Measurements from ENCODE around the gene ARHGAP19. TPM values are rescaled to one million over a fixed set of nuclear protein-coding genes. Genes with fewer than 3 reads are reported as not detected.
A peak's percentile ranks its signal among the peaks of the same experiment; 100 is the strongest.

ARHGAP19 gene
- polyA plus RNA-seq, 1 of the 3 experiments (the other 2 are of a cell fraction), result 3.8 TPM

DNA sequence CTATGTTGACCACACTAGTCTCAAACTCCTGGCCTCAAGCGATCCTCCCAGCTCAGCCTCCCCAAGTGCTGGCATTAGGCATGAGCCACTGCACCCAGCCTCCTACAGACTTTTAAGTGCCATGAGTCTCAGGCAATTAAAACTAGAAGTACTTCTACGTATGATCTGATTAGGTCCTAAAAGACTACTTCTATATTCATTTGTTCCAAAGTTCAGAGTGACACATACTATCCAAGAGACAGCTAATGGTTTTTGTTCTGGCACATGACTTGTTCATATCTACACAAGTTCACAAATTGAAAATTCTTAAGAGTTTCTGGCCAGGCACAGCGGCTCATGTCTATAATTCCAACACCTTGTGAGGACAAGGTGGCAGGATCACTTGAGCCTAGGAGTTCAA is 11.7 kb downstream of the ARHGAP19 start:
- H3K4me2 ChIP-seq, result no peak overlapping the region

DNA sequence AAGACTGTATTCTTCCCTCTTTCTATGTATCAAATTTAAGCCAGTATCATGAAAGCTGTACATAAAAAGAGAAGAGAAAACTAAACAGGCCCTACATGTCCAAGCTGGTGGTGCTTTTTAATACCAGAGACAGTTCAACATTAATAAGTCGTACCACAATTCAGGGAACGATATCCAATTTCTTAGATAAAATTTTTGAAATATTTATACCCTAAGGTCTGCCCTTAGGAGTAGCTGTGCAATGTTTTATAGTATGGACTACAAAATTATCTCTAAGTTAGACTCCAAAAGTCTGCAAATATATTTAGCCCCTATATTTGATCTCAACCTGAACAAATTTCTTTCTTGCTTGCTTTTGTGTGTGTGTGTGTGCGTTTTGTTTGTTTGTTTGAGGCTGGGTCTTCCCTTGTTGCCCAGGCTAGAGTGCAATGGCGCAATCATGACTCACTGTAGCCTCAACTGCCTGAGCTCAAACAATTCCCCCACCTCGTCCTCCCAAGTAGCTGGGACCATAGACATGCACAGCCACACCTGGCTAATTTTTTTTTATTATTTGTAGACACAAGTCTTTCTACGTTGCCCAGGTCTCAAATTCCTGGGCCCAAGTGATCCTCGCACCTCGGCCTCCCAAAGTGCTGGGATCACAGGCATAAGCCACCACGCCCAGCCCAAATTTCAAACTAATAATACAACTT is 13.2 kb downstream of the ARHGAP19 start:
- CTCF ChIA-PET, result interaction anchor here (0.7 to 2.7 kb wide), 34 partner anchors 8 to 859 kb away, joined by 3 to 57 read pairs (median 6); partner anchors contain the start of genes ARHGAP19, FRAT1 and FRAT2
- Histone ChIP-seq H3K9me2 (no peaks in the 10 kb centered on the region), H3K79me2 (ENCODE audit: insufficient read depth) (peaks cover 30% of the 10 kb centered on the region), H2AFZ (ENCODE audit: low read depth) (no peak overlapping the region), H3F3A (replicated peaks; ENCODE audit: insufficient read depth) (peaks cover 19% of the 10 kb centered on the region), H3K4me2 (peak overlapping the region; percentile 65; the same call in 1 of the 2 replicates), H3K9ac (peak overlapping the region; percentile 17; the same call in 1 of the 2 replicates), H4K20me1 (ENCODE audit: insufficient read depth) (peaks cover 5% of the 10 kb centered on the region; the same call in 1 of the 2 replicates), H3K36me3 (replicated peaks in 1 of 2; ENCODE audit: control insufficient read depth in 1 of 2, insufficient read depth in 2 of 2, low read length in 1 of 2) (no peaks in the 10 kb centered on the region), H3K4me3 (ENCODE audit: low read depth in 2 of 2, low read length in 1 of 2) (no peak overlapping the region), H3K9me3 (no peaks in the 10 kb centered on the region), H3K4me1 (ENCODE audit: control insufficient read depth in 1 of 2, insufficient read depth in 2 of 2, low read depth in 1 of 2, low read length in 1 of 2) (peaks cover 0 to 18% of the 10 kb centered on the region in 2 experiments), H3K27me3 (ENCODE audit: insufficient read depth) (no peaks in the 10 kb centered on the region), H3K27ac (ENCODE audit: low read depth in 2 of 2, low read length in 1 of 2) (peak overlapping the region; percentile 78 to 84)
- no peak for DNase-seq
- POLR2A ChIA-PET, result interaction anchor here (0.6 to 1.9 kb wide), 3 partner anchors 13 to 121 kb away, joined by 3 to 6 read pairs (median 3); partner anchors contain the start of genes ARHGAP19 and FRAT2
- no peak for TF ChIP-seq EP300 (IDR thresholded peaks at IDR 0.05; ENCODE audit: borderline replicate concordance in 1 of 2, low read depth in 1 of 2, low read length in 1 of 2)
- TF ChIP-seq, protein P1, sequence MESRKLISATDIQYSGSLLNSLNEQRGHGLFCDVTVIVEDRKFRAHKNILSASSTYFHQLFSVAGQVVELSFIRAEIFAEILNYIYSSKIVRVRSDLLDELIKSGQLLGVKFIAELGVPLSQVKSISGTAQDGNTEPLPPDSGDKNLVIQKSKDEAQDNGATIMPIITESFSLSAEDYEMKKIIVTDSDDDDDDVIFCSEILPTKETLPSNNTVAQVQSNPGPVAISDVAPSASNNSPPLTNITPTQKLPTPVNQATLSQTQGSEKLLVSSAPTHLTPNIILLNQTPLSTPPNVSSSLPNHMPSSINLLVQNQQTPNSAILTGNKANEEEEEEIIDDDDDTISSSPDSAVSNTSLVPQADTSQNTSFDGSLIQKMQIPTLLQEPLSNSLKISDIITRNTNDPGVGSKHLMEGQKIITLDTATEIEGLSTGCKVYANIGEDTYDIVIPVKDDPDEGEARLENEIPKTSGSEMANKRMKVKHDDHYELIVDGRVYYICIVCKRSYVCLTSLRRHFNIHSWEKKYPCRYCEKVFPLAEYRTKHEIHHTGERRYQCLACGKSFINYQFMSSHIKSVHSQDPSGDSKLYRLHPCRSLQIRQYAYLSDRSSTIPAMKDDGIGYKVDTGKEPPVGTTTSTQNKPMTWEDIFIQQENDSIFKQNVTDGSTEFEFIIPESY (IDR thresholded peaks at IDR 0.05; ENCODE audit: borderline replicate concordance, low read depth), result 0 out of 2 replicates have a peak, but pooled peaks have one; percentile 2
- 56% methylated on average over 9 of the region's 9 CpGs for WGBS (ENCODE audit: low lambda C conversion rate)

More for the DNA sequence above, 11.7 kb downstream of the ARHGAP19 start:
- no peak overlapping the region for H2AFZ ChIP-seq (ENCODE audit: low read depth)
- ChIA-PET CTCF (interaction anchor here (1.1 kb wide), 1 partner anchor 70 kb away, joined by 6 read pairs; no protein-coding TSS in a partner anchor), POLR2A (no interaction called here)
- H4K20me1 ChIP-seq (ENCODE audit: insufficient read depth), result peaks cover 5% of the 10 kb centered on the region; the same call in 1 of the 2 replicates
- TF ChIP-seq MXI1 (IDR thresholded peaks at IDR 0.05; ENCODE audit: low read depth, low read length) (no peak), POLR2AphosphoS5 (IDR thresholded peaks at IDR 0.05; ENCODE audit: low read depth, low read length) (no peak), FOXJ3 (CRISPR knock-in tag; IDR thresholded peaks at IDR 0.05) (no peak), RAD21 (IDR thresholded peaks at IDR 0.05; ENCODE audit: low read length) (no peak), ELF1 (IDR thresholded peaks at IDR 0.05) (no peak), MEF2A (IDR thresholded peaks at IDR 0.05; ENCODE audit: borderline replicate concordance, low read depth) (no peak), SMC3 (IDR thresholded peaks at IDR 0.05; ENCODE audit: low read depth, low read length) (no peak), JUND (IDR thresholded peaks at IDR 0.05) (no peak)
- TF ChIP-seq, protein P2, sequence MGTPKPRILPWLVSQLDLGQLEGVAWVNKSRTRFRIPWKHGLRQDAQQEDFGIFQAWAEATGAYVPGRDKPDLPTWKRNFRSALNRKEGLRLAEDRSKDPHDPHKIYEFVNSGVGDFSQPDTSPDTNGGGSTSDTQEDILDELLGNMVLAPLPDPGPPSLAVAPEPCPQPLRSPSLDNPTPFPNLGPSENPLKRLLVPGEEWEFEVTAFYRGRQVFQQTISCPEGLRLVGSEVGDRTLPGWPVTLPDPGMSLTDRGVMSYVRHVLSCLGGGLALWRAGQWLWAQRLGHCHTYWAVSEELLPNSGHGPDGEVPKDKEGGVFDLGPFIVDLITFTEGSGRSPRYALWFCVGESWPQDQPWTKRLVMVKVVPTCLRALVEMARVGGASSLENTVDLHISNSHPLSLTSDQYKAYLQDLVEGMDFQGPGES (IDR thresholded peaks at IDR 0.05; ENCODE audit: low read depth, low read length), result no peak
- TF ChIP-seq, protein P1 (IDR thresholded peaks at IDR 0.05; ENCODE audit: borderline replicate concordance, low read depth), result no peak
- TF ChIP-seq, protein P3, sequence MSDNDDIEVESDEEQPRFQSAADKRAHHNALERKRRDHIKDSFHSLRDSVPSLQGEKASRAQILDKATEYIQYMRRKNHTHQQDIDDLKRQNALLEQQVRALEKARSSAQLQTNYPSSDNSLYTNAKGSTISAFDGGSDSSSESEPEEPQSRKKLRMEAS (IDR thresholded peaks at IDR 0.05; ENCODE audit: low read depth), result no peak
- no peak overlapping the region for H3K9ac ChIP-seq
- no peaks in the 10 kb centered on the region for H3K9me3 ChIP-seq
- peaks cover 19% of the 10 kb centered on the region for H3F3A ChIP-seq (replicated peaks; ENCODE audit: insufficient read depth)
- peaks cover 0 to 18% of the 10 kb centered on the region in 2 experiments for H3K4me1 ChIP-seq (ENCODE audit: control insufficient read depth in 1 of 2, insufficient read depth in 2 of 2, low read depth in 1 of 2, low read length in 1 of 2)
- no peak overlapping the region for H3K27ac ChIP-seq (ENCODE audit: low read depth in 2 of 2, low read length in 1 of 2)
- H3K79me2 ChIP-seq (ENCODE audit: insufficient read depth), result peaks cover 29% of the 10 kb centered on the region; the same call in 1 of the 2 replicates
- H3K9me2 ChIP-seq, result no peaks in the 10 kb centered on the region
- H3K27me3 ChIP-seq (ENCODE audit: insufficient read depth), result no peaks in the 10 kb centered on the region
- DNase-seq, result no peak
- WGBS (ENCODE audit: low lambda C conversion rate), result 91% methylated on average over 3 of the region's 3 CpGs
- H3K4me3 ChIP-seq (ENCODE audit: low read depth in 2 of 2, low read length in 1 of 2), result no peak overlapping the region
- no peaks in the 10 kb centered on the region for H3K36me3 ChIP-seq (replicated peaks in 1 of 2; ENCODE audit: control insufficient read depth in 1 of 2, insufficient read depth in 2 of 2, low read length in 1 of 2)
